Skeletal muscle cell (primary cell): ENCODE measurements around the gene RSAD2.
"Not testable (repeated sequence)": the region's sequence is repeated elsewhere in the genome, so short reads cannot be mapped to it uniquely, and the experiment has no call there.

Experiments
- DNase-seq: peaks from one replicate; pipeline ENCODE4 v3.0.0-alpha.2; 2010; ENCODE audit warnings: low read depth
- H3K4me3 ChIP-seq: 2 replicates; pipeline ENCODE4 v1.5.1; 2011; ENCODE audit warnings: low read depth, mild to moderate bottlenecking, control low read depth, low read length, moderate library complexity

RSAD2 gene

DNA sequence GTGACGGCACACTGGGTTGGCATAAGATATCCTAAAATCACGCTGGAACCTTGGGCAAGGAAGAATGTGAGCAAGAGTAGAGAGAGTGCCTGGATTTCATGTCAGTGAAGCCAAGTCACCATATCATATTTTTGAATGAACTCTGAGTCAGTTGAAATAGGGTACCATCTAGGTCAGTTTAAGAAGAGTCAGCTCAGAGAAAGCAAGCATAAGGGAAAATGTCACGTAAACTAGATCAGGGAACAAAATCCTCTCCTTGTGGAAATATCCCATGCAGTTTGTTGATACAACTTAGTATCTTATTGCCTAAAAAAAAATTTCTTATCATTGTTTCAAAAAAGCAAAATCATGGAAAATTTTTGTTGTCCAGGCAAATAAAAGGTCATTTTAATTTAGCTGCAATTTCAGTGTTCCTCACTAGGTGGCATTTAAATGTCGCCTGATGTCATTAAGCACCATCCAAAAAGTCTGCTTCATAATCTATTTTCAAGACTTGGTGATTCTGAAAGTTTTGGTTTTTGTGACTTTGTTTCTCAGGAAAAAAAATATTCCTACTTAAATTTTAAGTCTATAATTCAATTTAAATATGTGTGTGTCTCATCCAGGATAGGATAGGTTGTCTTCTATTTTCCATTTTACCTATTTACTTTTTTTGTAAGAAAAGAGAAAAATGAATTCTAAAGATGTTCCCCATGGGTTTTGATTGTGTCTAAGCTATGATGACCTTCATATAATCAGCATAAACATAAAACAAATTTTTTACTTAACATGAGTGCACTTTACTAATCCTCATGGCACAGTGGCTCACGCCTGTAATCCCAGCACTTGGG, 19.6 kb downstream of the RSAD2 start:
- H3K4me3 ChIP-seq = no peak overlapping the region
- no peak for DNase-seq

DNA sequence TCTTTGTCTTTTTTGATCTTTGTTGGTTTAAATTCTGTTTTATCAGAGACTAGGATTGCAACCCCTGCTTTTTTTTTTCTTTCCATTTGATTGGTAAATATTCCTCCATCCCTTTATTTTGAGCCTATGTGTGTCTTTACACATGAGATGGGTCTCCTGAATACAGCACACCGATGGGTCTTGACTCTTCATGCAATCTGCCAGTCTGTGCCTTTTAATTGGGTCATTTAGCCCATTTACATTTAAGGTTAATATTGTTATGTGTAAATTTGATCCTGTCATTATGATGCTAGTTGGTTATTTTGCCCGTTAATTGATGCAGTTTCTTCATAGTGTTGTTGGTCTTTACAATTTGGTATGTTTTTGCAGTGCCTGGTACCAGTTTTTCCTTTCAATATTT, 25.0 kb downstream of the RSAD2 start:
- DNase-seq, H3K4me3 ChIP-seq: not testable (repeated sequence)

DNA sequence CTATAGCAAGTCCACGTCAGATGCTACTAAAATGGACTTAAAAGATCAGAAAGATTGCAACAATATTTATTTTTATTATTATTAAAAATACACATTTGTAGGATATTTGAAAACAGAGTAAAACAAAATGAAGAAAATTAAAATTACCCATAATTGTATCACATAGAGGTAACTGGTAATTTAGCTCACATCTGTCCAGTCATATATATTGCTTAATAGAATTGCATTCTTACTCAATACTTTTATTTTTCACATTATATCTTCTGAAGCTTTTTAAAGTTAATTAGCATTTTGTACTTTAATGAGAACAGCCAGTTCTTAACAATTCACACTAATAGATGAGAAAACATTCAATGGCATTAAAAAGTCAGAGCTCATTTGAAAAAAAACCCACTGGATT, 28.1 kb downstream of the RSAD2 start:
- DNase-seq = no peak
- no peak overlapping the region for H3K4me3 ChIP-seq

DNA sequence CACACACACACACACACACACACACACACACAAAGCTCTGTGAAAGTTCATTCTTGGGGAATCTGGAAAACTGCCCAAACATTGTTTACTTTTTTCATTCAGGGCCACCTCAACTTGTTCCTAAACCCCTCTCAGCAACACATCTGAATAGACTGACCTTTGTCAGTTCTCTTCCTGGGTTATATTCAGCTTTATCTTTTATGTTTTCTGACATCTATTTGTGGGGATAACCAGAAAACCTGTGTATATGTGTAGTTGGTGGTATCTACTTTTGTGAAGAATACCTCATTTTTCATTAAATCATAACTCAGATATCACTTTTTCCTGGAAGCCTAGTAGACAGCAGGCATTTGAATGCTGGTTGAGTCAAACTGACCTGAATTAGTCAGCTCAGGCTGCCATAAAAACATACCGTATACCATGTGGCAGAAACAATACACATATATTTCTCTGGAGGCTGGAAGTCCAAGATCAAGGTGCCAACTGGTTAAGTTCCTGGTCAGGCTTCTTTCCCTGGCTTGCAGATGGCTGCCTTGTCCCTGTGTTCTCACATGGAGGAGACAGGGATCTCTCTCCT, 28.7 kb downstream of the RSAD2 start:
- DNase-seq = no peak
- no peak overlapping the region for H3K4me3 ChIP-seq

DNA sequence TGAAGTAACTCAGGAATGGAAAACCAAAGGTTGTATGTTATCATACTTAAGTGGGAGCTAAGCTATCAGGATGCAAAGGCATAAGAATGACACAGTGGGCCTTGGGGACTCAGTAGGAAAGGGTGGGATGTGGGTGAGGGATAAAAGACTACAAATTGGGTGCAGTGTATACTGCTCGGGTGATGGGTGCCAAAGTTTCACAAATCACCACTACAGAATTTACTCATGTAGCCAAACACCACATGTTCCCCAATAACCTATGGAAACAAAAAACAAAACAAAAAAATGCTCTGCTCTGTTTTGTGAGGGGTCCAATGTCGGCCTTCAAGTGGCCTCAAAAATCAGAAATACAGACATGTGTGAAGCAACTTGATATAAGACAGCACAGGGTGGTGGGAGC, 30.7 kb downstream of the RSAD2 start:
- no peak for DNase-seq
- no peak overlapping the region for H3K4me3 ChIP-seq

DNA sequence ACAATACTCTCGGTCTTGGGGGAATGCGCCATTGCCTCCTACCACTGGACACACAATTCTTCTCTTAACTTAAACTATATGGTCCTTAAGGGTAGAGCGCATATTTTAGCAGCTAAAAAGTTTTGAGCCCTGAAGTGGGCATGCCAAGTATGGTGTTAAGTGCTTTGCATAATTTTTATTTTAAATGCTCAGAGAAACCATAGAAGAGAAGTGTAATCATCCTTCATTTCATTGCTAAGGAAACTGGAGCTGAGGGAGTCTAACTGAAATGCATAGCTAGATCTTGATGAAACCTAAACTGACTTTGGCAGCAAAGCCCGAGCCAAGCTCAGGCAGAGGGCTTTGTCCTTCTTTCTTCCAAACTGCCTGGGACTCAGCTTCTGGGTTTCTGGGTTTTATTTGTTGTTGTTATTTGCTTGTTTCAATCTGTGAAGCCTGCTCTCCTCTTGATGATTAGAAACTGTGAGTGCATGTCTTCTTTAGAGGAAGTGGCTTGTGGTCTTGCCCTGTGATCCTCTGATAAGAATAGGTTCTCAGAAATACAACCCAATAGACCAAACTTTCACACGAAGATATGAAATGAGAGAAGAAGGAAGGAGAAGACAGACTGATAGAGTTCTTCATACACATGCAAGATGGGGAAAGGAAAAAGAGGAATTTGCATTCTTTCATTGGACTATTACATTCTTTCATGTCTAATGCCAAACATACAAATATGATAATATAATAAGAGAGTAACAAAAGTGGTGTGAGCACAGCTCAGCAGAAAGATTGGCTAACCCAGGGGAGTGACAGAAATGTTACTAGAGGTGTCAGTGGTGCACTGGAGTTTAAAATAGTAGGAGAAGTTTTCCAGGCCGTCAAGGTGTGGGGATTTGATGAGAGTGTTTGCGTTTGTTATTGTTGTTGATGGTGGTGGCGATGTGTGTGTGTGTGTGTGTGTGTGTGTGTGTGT, 32.1 kb downstream of the RSAD2 start:
- no peak overlapping the region for H3K4me3 ChIP-seq
- DNase-seq = no peak

DNA sequence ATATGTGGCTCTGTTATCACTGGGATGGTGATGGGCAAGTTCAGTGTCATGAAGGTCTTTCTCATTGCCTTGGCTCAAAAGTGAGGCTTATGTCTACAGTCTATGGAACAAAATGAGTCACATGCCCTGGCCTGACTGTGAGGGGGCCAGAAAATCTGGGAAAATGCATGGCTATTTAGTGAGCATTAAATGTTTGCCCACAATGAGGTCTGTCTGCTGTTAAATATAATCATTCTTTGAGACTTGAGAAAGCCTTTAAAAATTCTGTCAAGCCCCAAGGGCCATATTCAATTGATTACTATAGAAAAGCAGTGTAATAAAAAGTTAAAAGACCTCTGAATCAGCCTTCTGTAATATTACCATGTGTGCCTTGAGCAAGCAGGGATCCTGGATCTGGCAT, 34.1 kb downstream of the RSAD2 start:
- DNase-seq = no peak
- no peak overlapping the region for H3K4me3 ChIP-seq

DNA sequence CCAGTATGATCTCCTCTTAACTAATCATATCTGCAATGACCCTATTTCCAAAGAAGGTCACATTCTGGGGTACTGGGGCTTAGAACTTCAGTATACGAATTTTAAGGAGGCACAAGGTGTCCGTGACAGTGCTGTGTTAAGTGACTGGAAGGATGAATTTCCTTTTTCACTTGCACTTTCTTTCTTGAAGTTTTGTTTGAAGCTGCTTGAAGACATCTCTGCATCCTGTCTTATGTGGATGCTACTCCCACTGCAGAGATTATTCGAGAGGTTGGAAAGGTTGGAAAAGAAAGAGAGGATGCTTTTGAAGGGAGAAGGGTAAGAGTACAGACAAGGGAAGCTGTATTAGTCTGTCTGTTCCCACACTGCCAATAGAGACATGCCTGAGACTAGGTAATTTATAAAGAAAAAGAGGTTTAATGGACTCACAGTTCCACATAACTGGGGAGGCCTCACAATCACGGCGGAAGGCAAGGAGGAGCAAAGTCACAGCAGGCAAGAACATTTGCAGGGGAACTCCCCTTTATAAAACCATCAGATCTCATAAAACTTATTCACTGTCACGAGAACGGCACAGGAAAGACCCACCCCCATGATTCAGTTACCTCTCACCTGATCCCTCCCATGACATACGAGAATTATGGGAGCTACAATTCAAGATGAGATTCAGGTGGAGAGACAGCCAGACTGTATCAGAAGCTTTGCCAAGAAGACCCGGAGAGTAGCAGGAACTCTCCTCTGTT, 36.0 kb downstream of the RSAD2 start:
- no peak for DNase-seq
- H3K4me3 ChIP-seq = no peak overlapping the region

DNA sequence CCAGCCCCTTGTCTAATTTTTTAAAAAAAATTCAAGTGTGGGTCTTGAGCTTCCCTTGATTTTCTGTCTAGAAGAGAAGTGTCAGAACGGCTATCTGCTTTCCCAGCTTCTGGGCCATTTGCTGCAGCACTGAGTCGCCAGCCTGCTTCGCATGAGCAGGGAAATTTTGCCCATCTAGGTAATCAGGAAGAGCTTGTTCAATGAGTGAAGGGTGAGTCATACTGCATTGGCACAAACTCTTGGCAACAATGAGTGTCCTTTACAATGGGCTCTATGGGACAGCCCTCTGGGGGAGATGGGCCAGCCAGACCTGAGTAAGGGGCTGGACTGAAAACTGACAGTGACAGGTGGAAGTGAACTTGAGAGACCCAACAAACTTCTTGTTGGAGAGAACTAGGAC, 37.3 kb downstream of the RSAD2 start:
- H3K4me3 ChIP-seq = no peak overlapping the region
- DNase-seq = no peak

DNA sequence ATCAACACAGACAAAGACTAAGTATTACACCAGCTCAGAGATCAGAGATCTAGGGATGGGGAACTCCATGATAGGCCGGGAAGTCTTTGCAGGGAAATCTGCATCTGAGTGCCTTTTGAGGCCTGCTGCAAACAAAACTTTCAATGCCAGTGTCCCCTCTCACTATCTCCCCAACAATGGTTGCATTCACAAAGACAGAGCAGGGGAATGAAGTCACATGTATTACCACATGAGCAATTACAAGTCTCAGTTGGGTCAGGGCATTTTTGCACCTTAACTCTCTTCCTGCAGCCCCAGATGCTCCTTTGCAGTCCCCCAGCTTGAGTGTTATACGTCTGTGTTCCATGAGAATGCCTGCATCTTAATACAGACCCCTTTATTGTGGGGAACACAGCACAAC, 37.8 kb downstream of the RSAD2 start:
- H3K4me3 ChIP-seq = no peak overlapping the region
- no peak for DNase-seq

DNA sequence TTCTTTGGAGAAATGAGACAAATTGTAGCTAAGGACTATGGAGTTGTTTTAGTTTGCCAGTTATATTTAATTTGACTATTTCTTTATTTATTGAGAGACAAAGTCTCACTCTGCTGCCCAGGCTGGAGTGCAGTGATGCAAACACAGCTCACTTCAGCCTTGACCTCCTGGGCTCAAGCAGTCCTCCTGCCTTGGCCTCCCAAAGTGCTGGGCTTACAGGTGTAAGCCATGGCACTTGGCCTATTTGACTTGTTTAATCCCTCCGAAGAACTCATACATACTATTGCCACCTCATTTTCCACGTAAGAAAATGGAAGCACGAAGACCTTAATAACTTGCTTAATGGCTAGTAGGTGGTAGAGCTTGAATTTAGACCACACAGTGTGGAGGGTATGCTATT, 38.6 kb downstream of the RSAD2 start:
- H3K4me3 ChIP-seq = no peak overlapping the region
- no peak for DNase-seq

DNA sequence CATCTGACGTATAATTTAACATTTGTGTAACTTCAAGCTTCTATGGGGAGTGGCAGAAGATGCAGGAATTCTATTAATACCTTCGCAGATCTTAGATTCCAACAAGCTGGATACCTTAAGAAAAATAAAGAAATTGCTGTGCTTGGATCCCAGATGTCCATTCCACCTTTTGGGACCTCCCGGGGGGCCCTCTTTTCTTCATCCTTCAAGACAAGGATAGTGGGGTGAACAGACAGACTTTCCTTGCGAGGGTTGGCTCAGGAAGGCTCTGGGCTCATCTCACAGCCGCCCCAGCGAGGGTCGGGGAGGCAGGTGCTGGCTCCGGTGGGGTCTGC, 39.1 kb downstream of the RSAD2 start:
- peak overlapping the region; percentile 31 for H3K4me3 ChIP-seq
- DNase-seq = no peak

DNA sequence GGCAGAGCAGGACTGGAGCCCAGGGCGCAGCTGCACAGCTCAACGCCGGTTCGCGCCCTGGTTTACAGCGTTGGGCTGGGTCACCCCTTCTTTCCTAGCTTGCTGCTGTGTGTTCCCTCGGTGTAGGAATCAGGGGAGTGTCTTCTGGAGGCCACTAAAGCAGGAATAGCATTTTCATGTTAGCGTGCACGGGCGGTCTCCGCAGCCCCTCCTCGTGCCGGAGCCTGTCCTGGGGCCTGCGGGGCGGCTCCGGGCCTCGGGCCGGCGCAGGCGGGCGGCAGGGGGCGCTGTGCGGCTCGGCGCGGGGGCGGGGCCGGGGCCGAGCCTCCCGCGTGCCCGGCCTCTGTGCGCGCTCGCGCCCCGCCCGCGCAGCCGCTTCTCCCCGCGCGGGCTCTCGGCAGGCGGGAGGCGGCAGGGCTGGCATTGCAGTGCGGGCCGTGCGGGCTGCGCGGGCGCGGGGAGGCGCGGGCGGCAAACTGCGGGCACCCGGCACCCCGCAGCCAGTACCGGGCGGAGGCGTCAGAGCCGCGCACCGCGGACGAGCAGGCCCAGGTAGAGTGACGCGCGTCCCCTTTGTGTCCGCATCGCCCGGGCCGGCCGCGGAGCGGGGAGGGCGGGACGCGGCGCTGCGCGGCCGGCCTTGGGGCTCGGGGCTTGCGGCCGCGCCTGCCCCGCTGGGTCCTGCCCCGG, 39.6 kb downstream of the RSAD2 start, which contains the start of gene RNF144A:
Gene RNF144A, plus strand, starts transcription at position 342 of the 690 bp plus-strand sequence. CDS start 79,515 bp downstream, outside the sequence.
- no peak for DNase-seq
- H3K4me3 ChIP-seq = peak within 1 kb of the TSS; percentile 53

DNA sequence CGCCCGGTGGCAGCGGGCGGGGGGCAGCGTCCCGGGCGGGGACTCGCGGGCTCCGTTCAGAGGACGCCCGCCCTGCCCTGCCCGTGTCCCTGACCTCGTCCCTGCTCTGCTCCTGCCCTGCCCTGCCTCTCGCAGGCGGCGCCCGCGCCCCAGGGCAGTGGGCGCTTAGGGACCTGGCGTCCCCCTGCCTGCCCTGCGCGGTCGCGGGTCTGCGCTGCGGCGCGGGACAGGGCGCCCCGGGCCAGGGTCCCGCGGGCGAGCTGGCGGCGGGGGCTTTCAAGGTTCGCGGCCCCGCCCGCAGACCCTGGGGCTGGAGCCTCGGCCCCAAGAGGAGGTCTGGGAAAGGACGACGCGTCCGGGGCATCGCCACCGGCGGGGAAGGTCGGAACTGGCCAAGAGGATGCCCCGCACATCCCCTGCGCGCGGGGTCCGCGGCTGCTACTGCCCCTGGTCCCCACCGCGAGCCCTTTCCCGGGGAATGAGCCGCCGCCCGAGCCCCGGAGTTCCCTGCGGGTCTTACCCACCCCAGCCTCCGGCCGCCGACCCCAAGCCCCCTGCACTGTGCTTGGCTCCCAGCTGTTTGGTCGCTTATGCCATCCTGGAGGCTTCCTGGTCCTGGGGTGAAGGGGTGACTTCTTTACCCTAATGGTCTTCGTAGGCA, 40.3 kb downstream of the RSAD2 start:
- no peak for DNase-seq
- H3K4me3 ChIP-seq = peak overlapping the region; percentile 53

DNA sequence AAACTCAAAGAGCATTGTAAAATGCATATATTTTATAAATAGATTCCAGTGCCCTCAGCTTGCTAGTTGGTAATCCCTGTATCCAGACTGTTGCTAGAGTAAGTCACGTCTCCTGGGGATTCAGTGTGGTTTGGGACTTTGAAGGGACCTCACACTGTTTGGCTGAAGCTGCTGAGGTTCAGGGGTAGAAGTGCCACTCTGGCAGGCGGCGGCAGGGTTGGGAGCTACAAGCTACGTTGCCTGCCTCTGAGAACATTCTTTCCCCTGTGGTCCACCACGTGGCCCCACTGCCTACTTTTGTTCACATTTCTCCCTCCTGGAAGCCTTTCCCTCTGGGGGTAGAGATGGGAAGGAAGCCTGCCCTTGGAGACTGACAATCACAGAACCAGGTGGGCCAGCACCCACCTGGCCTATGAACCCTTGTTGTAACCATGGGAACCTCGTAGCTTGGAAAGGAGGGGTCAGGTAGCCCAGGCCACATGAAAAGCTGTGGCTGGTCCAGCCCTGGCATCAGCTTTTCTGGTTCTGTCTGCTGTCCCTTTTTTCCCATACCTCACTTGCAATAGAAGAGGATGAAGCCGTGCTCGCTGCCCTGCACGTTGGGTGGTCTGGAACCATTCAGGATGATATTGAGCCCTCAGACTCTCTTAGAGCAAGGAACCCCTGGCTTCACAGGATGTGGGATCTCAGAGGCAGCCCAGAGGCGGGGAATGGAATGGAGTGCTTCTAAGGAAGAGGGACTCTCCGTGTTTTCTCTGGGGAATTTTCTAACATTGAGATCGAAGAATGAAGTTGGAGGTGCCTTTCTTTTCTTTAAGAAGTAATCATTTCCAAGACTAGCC, 42.5 kb downstream of the RSAD2 start:
- H3K4me3 ChIP-seq = no peak overlapping the region
- DNase-seq = no peak

DNA sequence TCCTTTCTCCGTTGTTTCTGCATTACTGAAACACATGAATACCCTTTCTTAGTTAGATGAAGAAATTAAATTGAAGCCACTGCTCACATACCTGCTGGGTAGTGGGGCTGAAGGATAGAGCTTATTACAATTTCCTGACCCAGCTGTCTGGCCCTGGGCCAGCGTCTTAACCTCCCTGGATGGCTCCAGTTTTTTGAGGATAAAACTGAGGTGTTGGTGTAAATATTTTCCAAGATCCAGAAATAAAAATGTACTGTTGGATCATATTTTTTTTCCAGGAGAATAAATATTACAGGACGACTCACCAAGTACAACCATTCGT, 43.1 kb downstream of the RSAD2 start:
- no peak for DNase-seq

DNA sequence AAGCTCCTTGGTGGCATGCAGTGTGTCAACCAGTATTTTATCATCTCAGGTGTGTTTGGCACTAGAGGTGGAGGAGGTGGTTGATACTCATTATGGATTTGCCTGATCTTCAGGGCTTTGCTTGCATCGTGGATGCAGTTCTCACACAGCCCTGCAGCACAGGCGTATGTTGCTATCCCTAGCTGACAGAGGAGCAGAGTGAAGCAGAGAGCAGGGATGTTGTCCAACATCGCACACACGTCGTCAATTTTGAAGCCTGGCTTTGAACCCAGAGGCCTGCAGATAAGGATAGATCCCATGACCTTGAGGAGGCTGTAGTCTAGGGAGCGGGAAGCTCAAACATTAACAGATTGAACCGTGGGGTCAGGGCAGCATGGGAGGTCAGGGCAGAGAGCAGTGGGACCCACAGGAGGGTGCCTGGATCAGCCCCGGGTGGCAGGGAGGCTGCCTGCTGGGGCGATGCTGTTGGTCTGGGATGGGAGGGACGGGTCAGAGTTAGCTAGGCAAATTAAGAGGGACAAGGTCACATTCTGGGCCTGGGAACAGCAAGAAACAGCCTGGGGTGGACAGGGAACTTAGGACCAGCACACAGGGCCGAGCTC, 43.8 kb downstream of the RSAD2 start:
- no peak overlapping the region for H3K4me3 ChIP-seq
- no peak for DNase-seq

More for the DNA sequence above, 43.1 kb downstream of the RSAD2 start:
- H3K4me3 ChIP-seq = no peak overlapping the region
